Measurements from ENCODE around the gene MTM1.

DNA sequence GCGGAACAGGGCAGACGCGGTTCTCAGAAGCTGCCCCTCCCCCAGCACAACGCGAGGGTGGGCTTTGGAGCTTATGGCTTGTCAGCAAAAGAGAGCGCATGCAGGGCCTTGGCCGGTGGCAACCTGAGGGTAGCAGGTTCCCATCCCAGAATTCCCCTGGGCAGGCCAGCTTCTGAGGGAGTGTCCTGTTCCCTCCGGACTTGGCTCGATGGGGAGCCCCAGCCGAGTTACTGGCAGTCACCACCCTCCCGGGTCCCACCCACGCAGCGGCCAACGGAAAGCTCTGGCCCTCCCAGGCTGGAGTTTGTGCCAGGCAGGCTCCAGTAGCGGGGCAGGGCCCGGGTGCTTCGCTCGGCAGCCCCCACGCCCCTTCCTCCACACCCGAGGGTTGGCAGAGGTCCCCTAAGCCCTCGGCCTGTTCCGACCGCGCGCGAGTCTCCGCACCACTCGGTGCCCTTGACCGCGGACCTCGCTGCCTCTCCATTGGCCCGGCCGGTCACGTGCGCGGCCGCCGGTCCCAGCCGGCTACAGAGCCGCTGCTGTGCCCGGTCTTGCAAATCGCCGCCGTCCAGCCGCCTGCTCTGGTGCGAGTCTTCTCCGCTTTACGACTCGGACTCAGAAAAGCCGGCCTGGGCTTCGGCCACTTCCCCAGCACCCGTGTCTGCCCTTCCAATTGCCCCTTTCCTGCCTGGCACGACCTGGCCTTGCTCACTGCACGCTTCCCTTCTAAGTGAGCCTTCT, 20.9 kb upstream of the MTM1 start:
- TF ChIP-seq, protein P1, sequence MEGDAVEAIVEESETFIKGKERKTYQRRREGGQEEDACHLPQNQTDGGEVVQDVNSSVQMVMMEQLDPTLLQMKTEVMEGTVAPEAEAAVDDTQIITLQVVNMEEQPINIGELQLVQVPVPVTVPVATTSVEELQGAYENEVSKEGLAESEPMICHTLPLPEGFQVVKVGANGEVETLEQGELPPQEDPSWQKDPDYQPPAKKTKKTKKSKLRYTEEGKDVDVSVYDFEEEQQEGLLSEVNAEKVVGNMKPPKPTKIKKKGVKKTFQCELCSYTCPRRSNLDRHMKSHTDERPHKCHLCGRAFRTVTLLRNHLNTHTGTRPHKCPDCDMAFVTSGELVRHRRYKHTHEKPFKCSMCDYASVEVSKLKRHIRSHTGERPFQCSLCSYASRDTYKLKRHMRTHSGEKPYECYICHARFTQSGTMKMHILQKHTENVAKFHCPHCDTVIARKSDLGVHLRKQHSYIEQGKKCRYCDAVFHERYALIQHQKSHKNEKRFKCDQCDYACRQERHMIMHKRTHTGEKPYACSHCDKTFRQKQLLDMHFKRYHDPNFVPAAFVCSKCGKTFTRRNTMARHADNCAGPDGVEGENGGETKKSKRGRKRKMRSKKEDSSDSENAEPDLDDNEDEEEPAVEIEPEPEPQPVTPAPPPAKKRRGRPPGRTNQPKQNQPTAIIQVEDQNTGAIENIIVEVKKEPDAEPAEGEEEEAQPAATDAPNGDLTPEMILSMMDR (IDR thresholded peaks at IDR 0.05): no peak
- no peak for TF ChIP-seq EZH2 (IDR thresholded peaks at IDR 0.05; ENCODE audit: borderline replicate concordance, insufficient read depth, low read depth, low read length, poor library complexity, severe bottlenecking)

All from B cell (primary cell).